NCI-H524 treated with DMSO at 0.1 percent for 48 hours (cell line): Measurements from ENCODE around the gene TRMT11.

ENCODE experiments used
- DNase-seq: peaks from one replicate; lab custom pipeline; 2025; lab: John Stamatoyannopoulos, UW

Gene TRMT11

GRCh38 chr6:126076992-126077664 is 90.8 kb downstream of the TRMT11 start:
- no peak for DNase-seq

GRCh38 chr6:126077810-126078776 is 91.8 kb downstream of the TRMT11 start:
- DNase-seq: no peak

- DNase-seq: no peak
Observed at GRCh38 chr6:126083875-126084274, 97.5 kb downstream of the TRMT11 start.

- no peak for DNase-seq
Observed at GRCh38 chr6:126086560-126086959, 100.2 kb downstream of the TRMT11 start.
